Uterus (tissue), 2 donors: Measurements from ENCODE around the gene SSTR3.

Experiments used
- POLR2A ChIP-seq, 2 donors: fragments of 450-650 bp; IDR thresholded peaks; one replicate each; pipeline ENCODE4 v1.6.1; 2016; ENCODE audit warnings: antibody characterized with exemption in 2 of 2, mild to moderate bottlenecking in 1 of 2, moderate library complexity in 1 of 2
- TF ChIP-seq, protein P1 (sequence below), 4 experiments: fragments of 200-600 bp in 2 of 4; fragments of 450-650 bp in 2 of 4; sonication (generic) in 2 of 4; IDR thresholded peaks; one replicate each; pipeline ENCODE4 v1.5.1; 2016 to 2019; ENCODE audit warnings: antibody characterized with exemption in 4 of 4, mild to moderate bottlenecking in 2 of 4, moderate library complexity in 1 of 4

DNA sequence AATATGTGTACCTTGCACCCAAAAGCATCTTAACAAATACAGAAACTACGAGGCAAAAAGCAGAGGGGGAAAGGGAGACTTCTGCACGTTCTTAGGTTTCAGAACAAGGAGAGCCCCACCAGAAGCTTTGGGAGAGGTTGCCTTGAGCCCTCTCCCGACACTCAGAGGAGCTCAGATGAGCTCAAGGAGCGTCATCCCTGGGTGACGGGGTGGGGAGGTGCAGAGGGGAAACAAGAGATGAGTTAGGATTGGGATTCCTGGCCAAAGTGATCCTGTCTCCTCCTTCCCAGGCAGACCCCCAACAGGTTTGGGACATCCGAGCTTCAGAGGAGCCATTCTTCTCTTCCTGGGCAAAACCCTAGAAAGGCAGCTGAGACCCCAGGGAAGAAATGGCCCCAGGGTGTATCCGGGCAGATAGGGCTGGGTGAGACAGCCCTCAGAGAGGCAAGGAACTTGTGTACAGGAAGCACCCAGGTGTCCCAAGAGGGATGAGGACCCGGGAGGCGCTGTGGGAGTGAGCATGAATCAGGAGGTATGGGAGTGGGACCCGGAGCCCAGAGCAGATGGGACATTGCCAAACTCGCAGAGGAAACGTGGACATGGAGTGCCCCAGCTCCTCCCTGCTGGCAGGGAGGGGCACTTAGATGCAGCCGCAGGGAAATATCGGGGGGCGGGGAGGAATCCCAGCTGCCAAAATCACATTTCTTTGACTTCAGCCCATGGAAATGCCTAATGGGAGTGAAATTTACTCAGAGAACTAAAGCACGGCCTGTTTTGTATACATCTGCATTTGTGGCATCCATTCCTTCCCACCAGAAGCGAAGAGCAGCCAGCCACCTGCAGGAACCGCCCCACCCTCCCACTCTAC, 36.6 kb downstream of the SSTR3 start:
- TF ChIP-seq, protein P1, sequence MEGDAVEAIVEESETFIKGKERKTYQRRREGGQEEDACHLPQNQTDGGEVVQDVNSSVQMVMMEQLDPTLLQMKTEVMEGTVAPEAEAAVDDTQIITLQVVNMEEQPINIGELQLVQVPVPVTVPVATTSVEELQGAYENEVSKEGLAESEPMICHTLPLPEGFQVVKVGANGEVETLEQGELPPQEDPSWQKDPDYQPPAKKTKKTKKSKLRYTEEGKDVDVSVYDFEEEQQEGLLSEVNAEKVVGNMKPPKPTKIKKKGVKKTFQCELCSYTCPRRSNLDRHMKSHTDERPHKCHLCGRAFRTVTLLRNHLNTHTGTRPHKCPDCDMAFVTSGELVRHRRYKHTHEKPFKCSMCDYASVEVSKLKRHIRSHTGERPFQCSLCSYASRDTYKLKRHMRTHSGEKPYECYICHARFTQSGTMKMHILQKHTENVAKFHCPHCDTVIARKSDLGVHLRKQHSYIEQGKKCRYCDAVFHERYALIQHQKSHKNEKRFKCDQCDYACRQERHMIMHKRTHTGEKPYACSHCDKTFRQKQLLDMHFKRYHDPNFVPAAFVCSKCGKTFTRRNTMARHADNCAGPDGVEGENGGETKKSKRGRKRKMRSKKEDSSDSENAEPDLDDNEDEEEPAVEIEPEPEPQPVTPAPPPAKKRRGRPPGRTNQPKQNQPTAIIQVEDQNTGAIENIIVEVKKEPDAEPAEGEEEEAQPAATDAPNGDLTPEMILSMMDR (IDR thresholded peaks at IDR 0.05), result no peak
- TF ChIP-seq POLR2A (IDR thresholded peaks at IDR 0.05), result no peak
